ENCODE data around the gene KIF3B.
"Not testable (repeated sequence)": the region's sequence is repeated elsewhere in the genome, so short reads cannot be mapped to it uniquely, and the experiment has no call there.

The KIF3B gene

GRCh38 chr20:32278199-32278643 lies 770 bp downstream of the KIF3B start:
- TF ChIP-seq, protein P1, sequence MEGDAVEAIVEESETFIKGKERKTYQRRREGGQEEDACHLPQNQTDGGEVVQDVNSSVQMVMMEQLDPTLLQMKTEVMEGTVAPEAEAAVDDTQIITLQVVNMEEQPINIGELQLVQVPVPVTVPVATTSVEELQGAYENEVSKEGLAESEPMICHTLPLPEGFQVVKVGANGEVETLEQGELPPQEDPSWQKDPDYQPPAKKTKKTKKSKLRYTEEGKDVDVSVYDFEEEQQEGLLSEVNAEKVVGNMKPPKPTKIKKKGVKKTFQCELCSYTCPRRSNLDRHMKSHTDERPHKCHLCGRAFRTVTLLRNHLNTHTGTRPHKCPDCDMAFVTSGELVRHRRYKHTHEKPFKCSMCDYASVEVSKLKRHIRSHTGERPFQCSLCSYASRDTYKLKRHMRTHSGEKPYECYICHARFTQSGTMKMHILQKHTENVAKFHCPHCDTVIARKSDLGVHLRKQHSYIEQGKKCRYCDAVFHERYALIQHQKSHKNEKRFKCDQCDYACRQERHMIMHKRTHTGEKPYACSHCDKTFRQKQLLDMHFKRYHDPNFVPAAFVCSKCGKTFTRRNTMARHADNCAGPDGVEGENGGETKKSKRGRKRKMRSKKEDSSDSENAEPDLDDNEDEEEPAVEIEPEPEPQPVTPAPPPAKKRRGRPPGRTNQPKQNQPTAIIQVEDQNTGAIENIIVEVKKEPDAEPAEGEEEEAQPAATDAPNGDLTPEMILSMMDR (IDR thresholded peaks at IDR 0.05; ENCODE audit: extremely low read depth, missing control alignments): no peak
- DNase-seq (ENCODE audit: low spot score): peak; percentile 68

DNA sequence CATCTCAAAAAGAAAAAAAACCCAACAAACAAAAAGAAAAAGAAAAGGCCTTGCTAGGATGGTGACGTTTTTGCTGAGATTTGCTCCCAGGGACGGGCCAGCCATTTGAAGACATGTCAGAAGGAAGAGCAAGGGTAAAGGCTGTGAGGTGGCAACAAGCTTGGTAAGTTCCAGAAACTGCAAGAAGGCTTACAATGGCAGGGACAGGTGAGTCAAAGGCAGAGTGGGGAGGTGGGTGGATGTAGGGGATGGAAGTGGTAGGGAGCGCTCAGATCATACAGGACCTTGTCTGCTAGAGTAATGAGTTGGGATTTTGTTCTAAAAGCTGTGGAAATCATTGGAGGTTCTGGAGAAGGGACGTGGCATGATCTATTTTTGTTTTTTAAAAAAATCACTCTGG lies 4.3 kb downstream of the KIF3B start:
- TF ChIP-seq, protein P1 (IDR thresholded peaks at IDR 0.05; ENCODE audit: extremely low read depth, missing control alignments): no peak
- no peak for DNase-seq (ENCODE audit: low spot score)

DNA sequence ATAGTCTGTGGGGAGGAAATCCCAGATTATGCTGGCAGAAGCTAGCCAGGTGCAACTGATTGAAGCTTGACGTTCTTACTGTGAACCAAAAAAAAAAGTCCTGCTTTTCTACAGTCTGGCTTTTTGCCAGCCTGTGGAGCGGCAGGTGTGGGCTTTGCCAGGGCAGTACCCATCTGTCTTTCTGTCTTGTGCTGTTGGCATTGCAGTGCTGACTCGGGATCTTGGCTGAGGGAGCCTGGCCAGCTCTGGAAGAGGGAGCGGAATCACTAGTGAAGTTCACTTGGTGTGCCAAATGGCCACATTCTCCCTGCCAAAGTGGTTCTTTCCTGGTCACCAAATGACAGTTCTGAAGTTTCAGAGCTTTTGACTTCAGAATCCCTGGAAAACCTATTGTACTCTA lies 5.0 kb downstream of the KIF3B start:
- TF ChIP-seq, protein P1 (IDR thresholded peaks at IDR 0.05; ENCODE audit: extremely low read depth, missing control alignments): no peak
- no peak for DNase-seq (ENCODE audit: low spot score)

- peak; percentile 43 for DNase-seq (ENCODE audit: low spot score)
- TF ChIP-seq, protein P1 (IDR thresholded peaks at IDR 0.05; ENCODE audit: extremely low read depth, missing control alignments): no peak
Measured at GRCh38 chr20:32285082-32285620, 7.7 kb downstream of the KIF3B start.

DNA sequence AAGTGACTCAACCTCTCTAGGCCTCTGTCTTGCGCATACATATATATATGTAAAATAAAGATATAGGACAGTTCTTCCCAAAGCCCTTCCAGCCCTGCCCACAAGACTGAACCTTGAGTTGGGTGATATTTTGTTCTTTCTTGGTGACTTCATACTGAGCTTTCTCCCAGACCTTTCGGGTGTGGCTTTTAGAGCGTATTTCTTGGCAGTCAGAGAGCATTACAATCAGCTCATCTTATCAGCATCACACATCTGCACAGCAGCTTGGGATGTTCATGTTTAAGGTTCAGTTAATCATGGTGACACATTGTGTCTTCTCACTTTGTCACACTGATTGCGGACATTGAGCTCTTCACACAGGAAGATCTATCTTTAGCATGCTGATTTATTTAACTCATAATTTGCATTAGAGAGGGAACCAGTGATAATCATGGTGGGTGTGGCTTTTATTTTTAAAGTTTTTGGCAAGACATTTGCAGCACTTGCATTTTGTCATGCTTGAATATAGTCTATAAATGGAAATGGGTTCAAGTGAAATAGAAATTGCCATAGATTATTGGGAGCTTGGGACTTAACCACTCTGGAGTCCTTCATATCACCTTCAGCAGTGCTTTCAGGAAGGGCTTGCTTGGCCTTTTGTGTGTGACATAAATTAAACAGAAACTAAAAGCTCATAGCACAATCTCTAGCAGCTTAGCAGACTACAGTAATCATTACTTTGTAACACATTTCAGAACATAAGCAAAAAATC lies 8.3 kb downstream of the KIF3B start:
- TF ChIP-seq, protein P1 (IDR thresholded peaks at IDR 0.05; ENCODE audit: extremely low read depth, missing control alignments): no peak
- DNase-seq (ENCODE audit: low spot score): peak; percentile 64

- no peak for DNase-seq (ENCODE audit: low spot score)
- TF ChIP-seq, protein P1 (IDR thresholded peaks at IDR 0.05; ENCODE audit: extremely low read depth, missing control alignments): no peak
Measured at GRCh38 chr20:32287231-32287638, 9.8 kb downstream of the KIF3B start.

- DNase-seq (ENCODE audit: low spot score): no peak
- TF ChIP-seq, protein P1 (IDR thresholded peaks at IDR 0.05; ENCODE audit: extremely low read depth, missing control alignments): no peak
Measured at GRCh38 chr20:32288225-32288849, 10.9 kb downstream of the KIF3B start.

GRCh38 chr20:32289299-32289660 lies 11.8 kb downstream of the KIF3B start:
- DNase-seq (ENCODE audit: low spot score): not testable (repeated sequence)
